Measurements from ENCODE around the gene RABGAP1L.

GRCh38 chr1:174812656-174813055 is 653.3 kb downstream of the RABGAP1L start:
- TF ChIP-seq CTCF (IDR thresholded peaks at IDR 0.05) (no peak), POLR2A (IDR thresholded peaks at IDR 0.05) (no peak)
